K562 (cell line): Measurements from ENCODE around the gene PODNL1. TPM values are rescaled to one million over a fixed set of nuclear protein-coding genes. Genes with fewer than 3 reads are reported as not detected.

ENCODE experiments used
- ATAC-seq: fragments of 200-7000 bp; cut with Tn5 transposase; 3 replicates; pipeline ENCODE4 v1.9.1; 2020; ENCODE audit warnings: moderate library complexity
- BruUV-seq: library from RNA; stranded (reverse); fragments of 400-500 nt; replicated peaks from 2 replicates; lab custom pipeline; 2021; lab: Mats Ljungman, UMichigan
- CTCF ChIA-PET: fragments of 300-600 bp; formaldehyde crosslinking; extraction: SDS; loops from one replicate; lab custom pipeline; 2021; ENCODE audit warnings: low intra/inter-chr PET ratio; lab: Yijun Ruan, JAX
- POLR2A ChIA-PET: fragments of 300-600, 350-650 bp; sonication (Branson Sonifier 250); formaldehyde crosslinking; extraction: SDS; loops from one replicate; lab custom pipeline; 2021; ENCODE audit warnings: antibody characterized with exemption, inconsistent platforms; lab: Yijun Ruan, JAX
- DNase-seq, 4 experiments: peaks; one replicate each; pipeline versions ENCODE4 v3.0.0 to v3.0.0-alpha.2; 2011 to 2018; ENCODE audit warnings: low spot score in 3 of 4, mixed read lengths in 3 of 4; ENCODE audit errors: extremely low read depth in 1 of 4
- FAIRE-seq: peaks from 2 replicates; lab custom pipeline; 2011; peaks lifted over from hg19 to GRCh38; lab: Jason Lieb, UNC
- H2AFZ ChIP-seq: 2 replicates; pipeline ENCODE4 v1.6.0; 2011; ENCODE audit warnings: low read depth, low read length, control low read depth, inconsistent platforms
- H3K27ac ChIP-seq: fragments of 200-600 bp; 3 replicates; pipeline ENCODE4 v1.8.0; 2011; ENCODE audit warnings: low read depth, mild to moderate bottlenecking, control low read depth, inconsistent platforms, low read length, moderate library complexity, mixed read lengths; ENCODE audit errors: extremely low read depth
- H3K27me3 ChIP-seq, 2 experiments: fragments of 300-600 bp in 1 of 2; 2 replicates in 1 of 2; 3 replicates in 1 of 2; pipeline versions ENCODE4 v1.6.0 to v1.8.0; 2011; ENCODE audit warnings: inconsistent platforms in 2 of 2, low read length in 2 of 2, mild to moderate bottlenecking in 1 of 2, mixed read lengths in 1 of 2, moderate library complexity in 1 of 2; ENCODE audit not compliant: control insufficient read depth in 2 of 2, insufficient read depth in 2 of 2
- H3K36me3 ChIP-seq: fragments of 300-600 bp; 3 replicates; pipeline ENCODE4 v1.8.0; 2011; ENCODE audit warnings: mild to moderate bottlenecking, low read length, inconsistent platforms; ENCODE audit not compliant: control insufficient read depth, insufficient read depth
- H3K4me1 ChIP-seq, 2 experiments: fragments of 200-600 bp in 1 of 2; replicated peaks in 1 of 2; 2 replicates in 1 of 2; 3 replicates in 1 of 2; pipeline versions ENCODE4 v1.5.1 to v1.8.0; 2011; ENCODE audit warnings: inconsistent platforms in 2 of 2, low read length in 2 of 2, mild to moderate bottlenecking in 1 of 2, mixed read lengths in 1 of 2, moderate library complexity in 1 of 2; ENCODE audit not compliant: control insufficient read depth in 2 of 2, insufficient read depth in 2 of 2
- H3K4me2 ChIP-seq: 2 replicates; pipeline ENCODE4 v1.6.1; 2011; ENCODE audit warnings: low read length, control low read depth, inconsistent platforms, mixed read lengths; ENCODE audit not compliant: insufficient read depth
- H3K4me3 ChIP-seq: fragments of 200-600 bp; sonication (generic), shearing (Covaris generic); 2 replicates; pipeline ENCODE4 v1.5.1; 2016; ENCODE audit warnings: control low read depth, inconsistent platforms
- H3K79me2 ChIP-seq: fragments of 200-600 bp; 3 replicates; pipeline ENCODE4 v1.8.0; 2011; ENCODE audit warnings: low read length, inconsistent platforms; ENCODE audit not compliant: control insufficient read depth, insufficient read depth
- H3K9ac ChIP-seq, 2 experiments: 2 replicates each; pipeline versions ENCODE4 v1.6.0 to v1.6.1; 2011; ENCODE audit warnings: low read depth in 2 of 2, low read length in 2 of 2, control low read depth in 1 of 2, inconsistent platforms in 1 of 2, mild to moderate bottlenecking in 1 of 2, mixed read lengths in 1 of 2; ENCODE audit not compliant: insufficient read depth in 1 of 2
- H3K9me1 ChIP-seq: one replicate; pipeline ENCODE4 v1.6.0; 2011; ENCODE audit warnings: inconsistent platforms, mild to moderate bottlenecking, low read length, moderate library complexity; ENCODE audit not compliant: control insufficient read depth, insufficient read depth
- H3K9me3 ChIP-seq: replicated peaks from 2 replicates; pipeline ENCODE4 v1.5.1; 2011; ENCODE audit warnings: low read depth, low read length, inconsistent platforms; ENCODE audit not compliant: control insufficient read depth, insufficient read depth
- H4K20me1 ChIP-seq: replicated peaks from 2 replicates; pipeline ENCODE4 v1.6.1; 2011; ENCODE audit warnings: low read length, inconsistent platforms, mixed read lengths; ENCODE audit not compliant: control insufficient read depth, insufficient read depth
- ATF2 ChIP-seq: sonication (generic); formaldehyde crosslinking; IDR thresholded peaks from 2 replicates; pipeline ENCODE4 v1.8.1; 2022; ENCODE audit warnings: missing genetic modification reagents
- BCL6 ChIP-seq: fragments of 250-450 bp; sonication (Bioruptor Pico); IDR thresholded peaks from 2 replicates; pipeline ENCODE4 v1.4.0; 2020
- E2F6 ChIP-seq, 2 experiments: IDR thresholded peaks; 2 replicates each; pipeline ENCODE4 v1.6.1; 2011; ENCODE audit warnings: borderline replicate concordance in 1 of 2, control low read depth in 1 of 2, low read depth in 1 of 2, low read length in 1 of 2, mild to moderate bottlenecking in 1 of 2, mixed read lengths in 1 of 2, moderate library complexity in 1 of 2; ENCODE audit not compliant: insufficient read depth in 1 of 2, insufficient read length in 1 of 2, poor library complexity in 1 of 2, severe bottlenecking in 1 of 2; ENCODE audit errors: extremely low read depth in 1 of 2
- FIP1L1 ChIP-seq: fragments of 200-400 bp; formaldehyde crosslinking; IDR thresholded peaks from 2 replicates; pipeline ENCODE4 v1.6.1; 2018; ENCODE audit warnings: mild to moderate bottlenecking, low read depth, low read length; ENCODE audit not compliant: poor library complexity, severe bottlenecking
- HDAC2 ChIP-seq: fragments of 450-650 bp; IDR thresholded peaks from 2 replicates; pipeline ENCODE4 v1.6.1; 2016; ENCODE audit warnings: mild to moderate bottlenecking
- HIVEP1 ChIP-seq: fragments of 250-450 bp; sonication (Bioruptor Pico); IDR thresholded peaks from 2 replicates; pipeline ENCODE4 v1.4.0; 2020; ENCODE audit warnings: mild to moderate bottlenecking
- HOXB6 ChIP-seq: fragments of 250-450 bp; sonication (Bioruptor Pico); IDR thresholded peaks from 2 replicates; pipeline ENCODE4 v1.5.1; 2022; ENCODE audit warnings: mild to moderate bottlenecking, borderline replicate concordance
- IRF9 ChIP-seq: fragments of 450-650 bp; IDR thresholded peaks from 2 replicates; pipeline ENCODE4 v1.6.1; 2016; ENCODE audit warnings: missing biosample characterization, missing genetic modification characterization
- KDM1A ChIP-seq, 2 experiments: fragments of 450-650 bp; IDR thresholded peaks; 2 replicates each; pipeline ENCODE4 v1.6.1; 2016; ENCODE audit warnings: mild to moderate bottlenecking in 2 of 2
- MAFF ChIP-seq: IDR thresholded peaks from 2 replicates; pipeline ENCODE4 v1.6.1; 2012; ENCODE audit warnings: low read length, improper control_type of control experiment
- RREB1 ChIP-seq: fragments of 250-450 bp; sonication (Bioruptor Pico); IDR thresholded peaks from 2 replicates; pipeline ENCODE4 v1.4.0; 2020
- TAF1 ChIP-seq: IDR thresholded peaks from 2 replicates; pipeline ENCODE4 v1.6.1; 2011; ENCODE audit warnings: mild to moderate bottlenecking, low read length, moderate library complexity; ENCODE audit not compliant: insufficient read depth, control insufficient read depth, severe bottlenecking; ENCODE audit errors: extremely low read depth
- ZNF347 ChIP-seq: fragments of 450-650 bp; formaldehyde crosslinking; IDR thresholded peaks from 2 replicates; pipeline ENCODE4 v1.4.0; 2020; ENCODE audit warnings: low read depth, mild to moderate bottlenecking, moderate library complexity
- WGBS: fragments of 100-300 bp; shearing (Covaris generic); methylation state at CpG from one replicate; pipeline ENCODE4 v1.1.6; 2016; ENCODE audit warnings: low coverage, mixed read lengths; ENCODE audit not compliant: insufficient coverage; ENCODE audit errors: missing lambda C conversion rate; 5-methylcytosine and 5-hydroxymethylcytosine counted together
- in situ Hi-C: fragments of 300-500 bp; cut with MboI; formaldehyde crosslinking; loops from 4 replicates; pipeline ENCODE4 v1.15.0; 2018; ENCODE audit warnings: inconsistent platforms, mixed read lengths
- intact Hi-C: fragments of 100-400 bp; cut with micrococcal nuclease; formaldehyde crosslinking; loops from 2 replicates; pipeline ENCODE4 v1.14.2; 2022
- polyA plus RNA-seq, 8 experiments: library from polyadenylated mRNA; depleted of rRNA in 4 of 8; stranded (reverse) in 5 of 8; unstranded in 3 of 8; fragments of >200 nt; fragmentation: Nextera tagmentation in 2 of 8; fragmentation: Illumina TruSeq in 1 of 8; extraction: Ambion mirVana in 2 of 8; extraction: Trizol in 1 of 8; gene quantifications; 2 replicates each; pipeline versions ENCODE4 v1.2.1 to v1.2.3, GENCODE V29; 2011 to 2014; ENCODE audit warnings: inconsistent platforms in 1 of 8, missing spikeins in 1 of 8
- total RNA-seq, 7 experiments: library from RNA; depleted of rRNA in 6 of 7; stranded (reverse); fragments of >200 nt in 6 of 7; fragmentation: Illumina TruSeq in 2 of 7; extraction: Trizol in 2 of 7; gene quantifications; 2 replicates each; pipeline versions ENCODE4 v1.2.1 to v1.2.3, GENCODE V29; 2011 to 2021; ENCODE audit warnings: low replicate concordance in 1 of 7

Gene PODNL1
- total and polyA plus RNA-seq, 9 of the 15 experiments (the other 6 are each of a cell fraction or from before 2014, with no cell fraction given), result 0.18 to 0.47 (median 0.23) TPM; not detected in 3

- peak overlapping the region; percentile 37 for H3K4me3 ChIP-seq
- H3K27ac ChIP-seq, result no peak overlapping the region
- no peak for ATAC-seq
- H3K4me2 ChIP-seq, result peak overlapping the region; percentile 74
- intact Hi-C loops (loop anchor here (2.0 to 10.0 kb wide), 2 partner anchors 53 to 83 kb away; partner anchors contain the start of gene IL27RA), in situ Hi-C loops (no loop called here)
- ChIA-PET POLR2A (interaction anchor here (0.6 to 3.7 kb wide), 7 partner anchors 11 to 169 kb away, joined by 3 to 12 read pairs (median 3); partner anchors contain the start of gene RFX1), CTCF (no interaction called here)
- H3K9me3 ChIP-seq, result no peaks in the 10 kb centered on the region
- WGBS, result 9% methylated on average over 19 of the region's 20 CpGs
- BruUV-seq, result no TSS peak
- peaks cover 4% of the 10 kb centered on the region; the same call in 1 of the 2 replicates for H4K20me1 ChIP-seq
- H3K27me3 ChIP-seq, result no peaks in the 10 kb centered on the region
- no peak for DNase-seq
- peaks cover 23% of the 10 kb centered on the region for H3K79me2 ChIP-seq
- H3K4me1 ChIP-seq, result peaks cover 7 to 36% of the 10 kb centered on the region in 2 experiments; a peak in 4 of 5 replicates
- no peak overlapping the region for H2AFZ ChIP-seq
- no peaks in the 10 kb centered on the region for H3K9me1 ChIP-seq
- no peak for FAIRE-seq
- no peak overlapping the region for H3K9ac ChIP-seq
- H3K36me3 ChIP-seq, result peaks cover 32% of the 10 kb centered on the region; the same call in 2 of the 3 replicates
- TF ChIP-seq ZNF347 (CRISPR knock-in tag), result no peak
- TF ChIP-seq TAF1, result no peak
- TF ChIP-seq MAFF, result no peak
- TF ChIP-seq BCL6, result no peak
- peak; percentile 7 to 27; a peak in 2 of 4 replicates for TF ChIP-seq KDM1A (IDR thresholded peaks at IDR 0.05)
- TF ChIP-seq E2F6 (IDR thresholded peaks at IDR 0.05; ENCODE audit: borderline replicate concordance in 1 of 2, extremely low read depth in 1 of 2, insufficient read depth in 1 of 2, insufficient read length in 1 of 2, low read depth in 1 of 2, low read length in 1 of 2, poor library complexity in 1 of 2, severe bottlenecking in 1 of 2), result no peak
- TF ChIP-seq HIVEP1 (CRISPR knock-in tag), result no peak
- TF ChIP-seq FIP1L1, result no peak
- TF ChIP-seq ATF2 (CRISPR knock-in tag), result no peak
- no peak for TF ChIP-seq IRF9 (tag)
- TF ChIP-seq HDAC2, result 0 out of 2 replicates have a peak, but pooled peaks have one; percentile 21
- TF ChIP-seq RREB1, result peak; percentile 95
- TF ChIP-seq HOXB6 (CRISPR knock-in tag), result no peak
Measured at GRCh38 chr19:13951799-13952153, 13.6 kb upstream of the PODNL1 start.
